Germinal center (tissue), 1 donor: ENCODE measurements around the gene FAM20A.
A peak's percentile ranks its signal among the peaks of the same experiment; 100 is the strongest.

Experiments used
- DNase-seq: peaks from one replicate; pipeline ENCODE4 v3.0.0; 2012; ENCODE audit warnings: mixed read lengths, low spot score

FAM20A gene

DNA sequence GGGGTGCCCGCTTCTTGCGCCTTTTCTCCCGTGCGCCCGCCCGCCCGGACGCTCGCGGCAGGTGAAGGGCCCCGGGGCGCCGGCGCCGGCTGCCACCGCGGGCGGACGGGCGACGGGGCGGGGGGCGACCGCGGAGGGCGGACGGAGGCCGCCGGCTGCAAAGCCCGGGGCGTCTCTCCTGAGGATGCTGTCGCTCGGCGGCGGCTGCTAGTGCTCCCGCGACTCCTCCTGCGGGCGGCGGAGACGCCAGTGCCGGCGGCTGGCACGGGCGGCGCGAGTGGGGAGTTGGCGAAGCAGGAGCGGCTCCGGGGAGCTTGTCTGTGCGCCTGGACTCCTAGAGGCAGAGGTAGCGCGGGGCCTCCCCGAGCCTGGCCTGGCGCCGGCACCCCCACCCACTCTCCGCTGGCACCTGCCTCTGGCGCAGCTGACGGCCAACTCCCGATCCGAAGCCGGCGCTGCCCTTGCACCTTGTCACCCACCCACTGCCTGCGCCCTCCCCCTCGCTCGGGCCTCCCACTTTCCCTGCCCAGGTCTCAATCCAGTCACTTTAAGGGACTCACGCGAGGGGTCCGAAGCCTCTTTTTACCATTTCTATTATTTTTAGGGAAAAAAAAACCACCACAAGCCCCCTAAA is at the start of gene FAM20A:
FAM20A (minus strand) TSS at position 437 of the 634 bp plus-strand sequence. CDS start 701 bp downstream, outside the sequence.
- DNase-seq, result peak; percentile 6

DNA sequence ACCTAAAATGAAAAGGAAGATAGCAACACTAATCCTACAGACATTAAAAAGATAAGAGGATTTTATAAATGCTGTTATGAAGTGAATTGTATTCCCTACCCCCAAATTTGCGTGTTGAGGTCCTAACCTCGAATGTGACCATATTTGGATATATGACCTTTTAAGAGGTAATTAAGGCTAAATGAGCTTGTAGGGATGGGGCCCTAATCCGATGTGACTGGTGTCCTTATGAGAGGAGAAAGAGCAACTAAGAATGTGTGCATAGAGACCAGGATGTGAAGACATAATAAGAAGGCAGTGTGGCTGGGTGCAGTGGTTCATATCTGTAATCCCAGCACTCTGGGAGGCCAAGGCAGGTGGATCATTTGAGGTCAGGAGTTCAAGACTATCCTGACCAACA is 48.2 kb upstream of the FAM20A start:
- DNase-seq, result no peak

DNA sequence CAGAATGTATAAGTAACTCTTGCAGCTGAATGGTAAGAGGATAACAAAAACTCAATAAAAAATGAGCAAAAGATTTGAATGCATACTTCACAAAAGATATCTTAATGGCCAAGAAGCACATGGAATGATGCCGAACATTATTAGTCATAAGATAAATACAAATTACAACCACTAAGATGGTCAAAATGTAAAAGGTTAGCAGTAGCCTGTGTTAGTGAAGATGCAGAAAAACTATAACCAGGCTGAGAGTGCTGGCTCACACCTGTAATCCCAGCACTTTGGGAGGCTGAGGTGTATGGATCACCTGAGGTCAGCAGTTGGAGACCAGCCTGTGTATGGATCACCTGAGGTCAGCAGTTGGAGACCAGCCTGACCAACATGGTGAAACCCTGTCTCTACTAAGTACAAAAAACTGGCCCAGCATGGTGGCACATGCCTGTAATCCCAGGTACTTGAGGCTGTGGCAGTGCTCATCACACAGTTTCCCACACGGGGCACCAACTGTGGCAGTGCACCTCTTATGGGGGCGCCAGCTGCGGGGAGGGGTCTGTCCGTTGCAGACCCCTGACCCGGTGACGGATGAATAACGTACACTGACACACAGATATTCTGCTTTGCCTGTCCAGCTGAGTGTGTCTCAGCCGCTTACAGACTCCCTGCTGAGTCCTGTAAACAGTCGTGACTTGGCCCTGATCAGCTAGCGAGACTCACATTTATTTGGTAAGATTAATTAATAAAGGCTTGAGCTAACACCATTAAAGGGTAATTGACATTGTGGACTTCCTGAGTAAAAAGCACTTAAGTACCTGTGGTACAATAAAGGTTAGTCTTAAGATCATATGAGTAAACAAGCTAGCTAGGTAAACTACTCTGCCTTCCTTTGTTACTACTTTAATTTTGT is 45.7 kb upstream of the FAM20A start:
- DNase-seq, result no peak

- DNase-seq, result no peak
Observed at GRCh38 chr17:68642118-68642412, 40.9 kb upstream of the FAM20A start.

DNA sequence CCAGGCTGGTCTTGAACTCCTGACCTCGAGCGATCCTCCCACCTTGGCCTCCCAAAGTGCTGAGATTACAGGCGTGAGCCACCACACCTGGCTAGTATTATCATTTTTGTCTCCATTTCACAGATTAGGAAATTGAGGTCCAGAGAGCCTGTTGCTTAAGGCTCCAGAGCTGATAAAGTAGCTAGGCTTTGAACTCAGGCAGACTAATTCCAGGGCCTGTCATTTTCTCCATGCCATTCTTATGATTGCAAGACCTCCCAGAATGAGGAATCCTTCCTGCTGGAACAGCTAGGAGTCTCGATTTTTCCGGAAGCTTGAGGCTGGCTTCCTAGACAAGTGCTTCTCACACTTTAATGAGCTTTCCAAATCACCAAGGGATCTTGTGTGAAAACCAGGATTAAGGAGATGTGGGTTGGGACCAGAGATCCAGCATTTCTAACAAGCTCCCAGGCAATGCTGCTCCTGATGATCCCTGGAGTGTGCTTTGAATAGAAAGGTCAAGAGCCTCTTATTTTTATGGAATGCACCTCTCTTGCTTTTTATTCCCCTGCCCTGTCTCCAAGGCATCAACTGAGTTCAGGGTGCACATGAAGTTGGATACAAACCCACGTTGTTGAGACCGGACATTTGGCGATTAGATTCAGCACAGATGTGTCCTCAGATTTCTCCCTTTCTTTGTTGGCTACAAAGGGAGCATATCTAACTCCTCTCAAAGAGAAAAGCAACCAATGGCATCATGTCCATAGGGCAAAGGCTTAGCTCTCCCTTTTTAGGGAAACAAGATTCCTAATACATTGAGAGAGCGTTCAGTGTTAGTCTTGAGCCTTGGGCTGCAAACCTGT is 40.3 kb upstream of the FAM20A start:
- DNase-seq, result no peak

GRCh38 chr17:68640242-68640989 is 39.2 kb upstream of the FAM20A start:
- DNase-seq, result no peak

DNA sequence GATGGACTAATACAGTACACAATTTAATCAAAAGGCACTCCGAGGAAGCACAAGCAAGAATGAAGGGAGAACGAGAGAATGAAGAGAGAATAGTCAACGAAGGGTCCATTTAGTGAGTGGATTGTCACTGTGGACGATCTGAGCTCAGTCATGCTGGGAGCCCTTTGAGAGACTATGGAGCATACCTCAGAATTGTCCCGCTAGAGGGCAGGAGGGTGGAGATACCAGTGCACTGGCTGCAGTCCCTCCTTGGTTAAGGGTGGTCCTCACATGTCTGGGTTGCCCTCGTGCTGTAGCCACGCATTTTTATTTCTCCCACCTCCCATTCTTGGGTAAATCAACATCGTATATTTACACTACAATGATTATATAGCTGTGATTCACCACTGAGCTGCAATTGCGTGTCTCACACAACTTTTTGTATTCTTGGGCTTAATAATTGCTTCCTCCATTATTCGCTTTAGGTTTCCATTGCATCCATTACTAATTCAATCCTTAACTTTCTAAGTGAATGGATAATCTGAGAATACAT is 33.2 kb upstream of the FAM20A start:
- no peak for DNase-seq

- DNase-seq, result no peak
Observed at GRCh38 chr17:68628576-68628957, 27.4 kb upstream of the FAM20A start.

DNA sequence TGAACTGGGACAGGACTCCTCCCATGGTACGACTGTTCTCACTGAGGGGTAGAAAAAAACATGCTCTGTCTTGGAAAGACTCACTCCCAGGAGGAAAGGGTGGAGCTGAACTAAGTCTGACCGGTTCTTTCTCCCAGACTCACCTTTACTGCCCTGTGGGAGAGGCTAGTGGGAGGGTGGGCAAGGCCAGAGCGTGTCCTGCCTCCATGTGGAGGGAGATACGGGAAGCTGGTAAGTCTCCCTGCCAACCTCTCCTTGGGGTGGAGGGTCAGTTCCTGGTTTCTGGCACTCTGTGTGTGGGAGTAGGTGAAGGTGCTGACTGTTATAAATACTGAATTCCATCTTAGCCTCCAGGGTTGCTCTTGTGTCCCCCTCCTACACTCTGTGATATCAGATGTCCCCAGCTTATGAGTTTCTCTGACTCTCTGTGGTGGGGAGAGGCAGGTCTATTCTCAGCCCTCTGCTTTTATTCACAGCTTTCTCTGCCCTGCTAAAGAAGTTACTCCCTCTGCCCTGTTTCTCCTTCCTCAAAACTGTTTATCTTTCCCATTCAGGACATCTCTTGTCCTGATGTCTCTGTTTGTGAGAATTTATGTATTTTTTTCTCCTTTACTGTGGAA is 26.9 kb upstream of the FAM20A start:
- DNase-seq, result no peak

GRCh38 chr17:68624381-68624780 is 23.2 kb upstream of the FAM20A start:
- DNase-seq, result no peak

DNA sequence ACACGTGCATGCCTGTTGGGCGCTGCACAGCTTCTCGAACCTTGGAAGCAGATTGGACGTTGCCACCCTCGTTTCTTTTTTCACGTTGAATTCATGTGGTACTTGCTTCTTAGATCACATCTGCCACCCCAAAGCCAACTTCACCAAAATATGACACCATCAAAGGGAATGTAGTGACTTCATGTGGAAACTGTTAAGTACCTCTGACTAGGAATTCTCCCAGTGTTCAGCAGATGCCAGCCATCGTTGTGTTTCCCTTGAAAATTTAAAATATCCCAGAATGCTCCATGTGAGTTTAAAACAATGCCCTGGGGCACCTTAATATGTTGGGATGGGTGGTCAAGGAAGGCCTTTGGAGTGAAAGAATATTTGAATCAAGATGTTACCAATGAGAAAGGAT is 22.6 kb upstream of the FAM20A start:
- DNase-seq, result no peak

DNA sequence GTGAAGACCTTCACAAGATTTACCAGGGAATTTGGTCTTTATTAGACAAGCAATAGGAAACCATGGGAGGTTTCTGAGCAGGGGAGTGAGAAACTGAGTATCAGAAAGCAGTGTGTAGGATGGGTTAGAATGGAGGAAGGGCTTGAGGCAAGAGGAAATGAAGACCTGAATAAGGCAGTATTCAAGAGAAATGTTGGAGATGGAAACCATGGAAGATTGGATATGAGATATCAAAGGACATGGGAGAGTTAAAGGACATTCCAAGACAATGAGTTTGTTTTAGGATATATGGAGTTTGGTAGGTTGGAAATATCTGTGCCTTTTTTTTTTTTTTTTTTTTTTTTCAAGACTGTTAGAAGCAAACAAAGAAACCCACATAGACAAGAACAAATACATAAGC is 21.3 kb upstream of the FAM20A start:
- DNase-seq, result no peak

- DNase-seq, result no peak
Observed at GRCh38 chr17:68621065-68621464, 19.9 kb upstream of the FAM20A start.

DNA sequence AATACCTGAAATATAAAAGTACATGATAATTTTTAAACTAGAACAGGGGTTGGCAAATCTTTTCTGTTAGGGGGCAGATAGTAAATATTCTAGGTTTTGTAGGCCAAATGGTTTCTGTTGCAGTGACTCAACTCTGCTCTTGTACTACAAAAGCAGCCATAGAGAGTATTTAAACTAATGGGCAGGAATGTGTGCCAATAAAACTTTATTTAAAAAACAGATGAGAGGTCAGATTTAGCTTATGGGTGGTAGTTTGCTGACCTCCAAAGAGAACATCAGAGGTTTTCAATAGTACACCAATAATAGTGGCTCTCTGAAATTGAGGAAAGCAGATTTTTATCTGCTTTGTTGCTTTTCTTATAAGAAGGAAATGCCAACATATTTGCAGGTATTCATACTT is 15.2 kb upstream of the FAM20A start:
- DNase-seq, result no peak

DNA sequence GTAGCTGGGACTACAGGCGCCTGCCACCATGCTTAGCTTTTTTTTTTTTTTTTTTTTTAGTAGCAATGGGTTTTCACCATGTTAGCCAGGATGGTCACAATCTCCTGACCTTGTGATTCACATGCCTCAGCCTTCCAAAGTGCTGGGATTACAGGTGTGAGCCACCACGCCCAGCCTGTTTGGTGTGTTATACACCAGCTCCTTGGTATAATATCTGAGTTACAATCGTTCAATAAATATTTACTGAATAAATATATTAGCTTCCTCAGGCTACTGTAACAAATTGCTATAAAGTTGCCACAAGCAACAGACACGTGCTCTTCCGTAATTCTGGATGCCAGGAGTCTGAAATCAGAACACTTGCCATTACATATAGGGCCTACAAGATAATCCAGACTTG is 13.6 kb upstream of the FAM20A start:
- DNase-seq, result no peak

DNA sequence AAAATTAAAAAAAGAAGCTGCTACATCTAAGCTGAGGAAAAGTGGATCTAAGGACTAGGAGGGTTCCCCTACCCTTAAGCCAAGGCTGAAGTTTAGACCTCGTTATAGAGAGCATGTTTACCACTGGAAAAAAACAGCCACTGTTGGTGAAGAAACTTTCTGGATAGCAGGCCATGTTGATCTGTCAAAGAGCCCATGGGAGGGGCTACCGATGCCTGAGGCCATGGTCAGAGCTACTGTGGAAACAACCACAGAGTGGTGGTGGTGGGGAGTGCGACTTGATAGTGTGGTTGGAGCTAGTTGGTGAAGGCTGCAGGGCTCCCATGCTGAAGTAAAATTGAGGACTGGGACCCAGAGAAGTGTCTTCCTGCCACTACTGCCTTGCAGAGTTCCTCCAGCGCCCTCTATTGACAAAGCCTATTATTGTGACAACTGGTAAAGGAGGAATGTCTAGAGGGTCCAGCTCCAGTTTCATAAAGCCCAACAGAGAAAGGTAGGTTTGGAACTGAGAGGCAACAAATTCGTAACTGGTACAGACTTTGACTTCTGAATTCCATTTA is 12.7 kb upstream of the FAM20A start:
- DNase-seq, result peak; percentile 26

DNA sequence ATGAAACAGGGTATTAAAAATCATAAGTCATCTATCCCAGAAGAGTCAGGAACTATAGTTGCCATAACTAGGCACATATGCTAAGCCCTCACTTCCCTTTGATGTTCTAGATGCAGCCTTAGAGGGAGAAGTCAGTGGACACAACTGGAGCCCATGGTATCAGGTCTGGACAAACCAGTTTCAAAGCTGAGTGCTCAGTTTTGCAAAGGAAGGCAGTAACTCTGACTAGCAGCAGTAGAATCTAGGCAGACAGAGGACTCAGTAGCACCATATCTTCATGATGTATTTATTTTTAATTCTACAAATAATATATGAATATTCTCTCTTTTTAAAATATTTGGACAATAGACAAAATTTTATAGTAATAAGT is 11.7 kb upstream of the FAM20A start:
- no peak for DNase-seq

GRCh38 chr17:68612209-68612922 is 11.2 kb upstream of the FAM20A start:
- DNase-seq, result no peak

DNA sequence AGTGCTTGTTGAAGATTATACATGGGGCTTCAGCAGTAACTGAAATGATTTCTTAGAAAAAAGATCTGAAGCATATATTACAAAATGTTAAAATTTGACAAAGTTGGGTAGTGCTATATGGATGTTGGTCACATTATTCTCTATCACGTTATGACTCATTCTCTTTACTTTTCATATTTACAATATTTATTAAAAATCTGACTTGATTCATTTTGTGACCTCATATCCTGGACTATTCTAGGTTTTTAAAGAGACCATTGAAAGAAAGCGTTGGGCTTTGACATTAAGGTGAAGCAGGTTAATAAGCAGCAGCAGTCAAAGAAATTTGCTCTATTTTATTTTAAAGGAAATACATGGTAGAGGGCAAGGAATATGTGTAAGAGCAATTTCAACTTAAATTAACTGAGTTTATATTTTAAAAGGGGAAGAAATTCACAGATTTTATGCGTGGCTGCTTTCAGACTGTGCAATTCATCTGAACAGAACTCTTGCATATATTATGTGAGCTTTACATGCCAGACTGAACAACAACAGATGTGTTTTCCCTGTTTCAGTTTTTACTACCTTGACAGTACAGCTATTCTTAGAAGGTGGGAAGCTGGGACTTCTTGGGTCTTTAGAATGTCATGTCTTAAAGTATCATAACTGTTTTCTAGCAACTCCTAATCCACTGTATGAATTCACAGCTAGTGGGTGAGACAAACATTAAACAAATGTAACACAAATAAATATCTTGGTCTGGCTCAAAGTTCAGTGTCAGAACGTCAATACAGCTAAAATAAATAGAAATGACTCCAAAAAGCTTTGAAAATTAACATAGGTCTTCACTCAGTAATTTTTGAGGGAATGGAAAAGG is 10.4 kb upstream of the FAM20A start:
- DNase-seq, result no peak

- DNase-seq, result no peak
Observed at GRCh38 chr17:68610554-68610953, 9.4 kb upstream of the FAM20A start.
